CD14-positive monocyte (primary cell): ENCODE results near the gene LPXN. TPM values are rescaled to one million over a fixed set of nuclear protein-coding genes. Genes with fewer than 3 reads are reported as not detected.

ENCODE experiments used
- DNase-seq, 3 donors: peaks; one replicate each; pipeline ENCODE4 v3.0.0-alpha.2; 2011 to 2022
- H2AFZ ChIP-seq: 2 replicates; pipeline ENCODE4 v1.6.0; 2012; ENCODE audit warnings: mild to moderate bottlenecking, low read depth, low read length, inconsistent platforms; ENCODE audit not compliant: insufficient read depth, poor library complexity, severe bottlenecking
- H3K27ac ChIP-seq, 2 donors: 1 replicate in 1 of 2; 2 replicates in 1 of 2; pipeline ENCODE4 v1.5.1; 2012 to 2013; ENCODE audit warnings: low read length in 2 of 2, control low read depth in 1 of 2, inconsistent platforms in 1 of 2, low read depth in 1 of 2, mild to moderate bottlenecking in 1 of 2
- H3K27me3 ChIP-seq, 2 donors: one replicate each; pipeline versions ENCODE4 v1.6.0 to v1.6.1; 2011 to 2013; ENCODE audit warnings: low read length in 2 of 2; ENCODE audit not compliant: control insufficient read depth in 2 of 2, insufficient read depth in 2 of 2
- H3K36me3 ChIP-seq, 2 donors: replicated peaks in 1 of 2; 1 replicate in 1 of 2; 2 replicates in 1 of 2; pipeline versions ENCODE4 v1.5.1 to v1.6.1; 2012 to 2013; ENCODE audit warnings: low read length in 2 of 2, control low read depth in 1 of 2, inconsistent platforms in 1 of 2, mild to moderate bottlenecking in 1 of 2; ENCODE audit not compliant: insufficient read depth in 2 of 2, control insufficient read depth in 1 of 2
- H3K4me1 ChIP-seq, 2 donors: 1 replicate in 1 of 2; 2 replicates in 1 of 2; pipeline versions ENCODE4 v1.5.1 to v1.6.1; 2012 to 2013; ENCODE audit warnings: low read length in 2 of 2, control low read depth in 1 of 2, inconsistent platforms in 1 of 2, mild to moderate bottlenecking in 1 of 2, moderate library complexity in 1 of 2; ENCODE audit not compliant: insufficient read depth in 2 of 2, control insufficient read depth in 1 of 2
- H3K4me2 ChIP-seq: replicated peaks from 2 replicates; pipeline ENCODE3; 2012; ENCODE audit warnings: low read length, moderate library complexity, mild to moderate bottlenecking; ENCODE audit not compliant: poor library complexity, severe bottlenecking; ENCODE audit errors: extremely low read depth
- H3K4me3 ChIP-seq, 3 experiments: fragments of 200-600 bp in 1 of 3; sonication (generic) in 1 of 3; replicated peaks in 1 of 3; 1 replicate in 2 of 3; 2 replicates in 1 of 3; pipeline ENCODE4 v1.5.1; 2011 to 2013; ENCODE audit warnings: low read length in 3 of 3, mild to moderate bottlenecking in 3 of 3, control low read depth in 2 of 3, low read depth in 2 of 3, inconsistent platforms in 1 of 3, moderate library complexity in 1 of 3
- H3K79me2 ChIP-seq: 2 replicates; pipeline ENCODE4 v1.6.0; 2012; ENCODE audit warnings: mild to moderate bottlenecking, control low read depth, inconsistent platforms, low read length, moderate library complexity; ENCODE audit not compliant: insufficient read depth
- H3K9ac ChIP-seq: 2 replicates; pipeline ENCODE4 v1.6.0; 2017; ENCODE audit warnings: low read length, mild to moderate bottlenecking; ENCODE audit not compliant: insufficient read depth, poor library complexity, severe bottlenecking
- H3K9me3 ChIP-seq, 2 donors: replicated peaks in 1 of 2; 1 replicate in 1 of 2; 2 replicates in 1 of 2; pipeline versions ENCODE4 v1.5.1 to v1.6.1; 2012 to 2013; ENCODE audit warnings: low read length in 2 of 2, control low read depth in 1 of 2; ENCODE audit not compliant: control insufficient read depth in 1 of 2, insufficient read depth in 1 of 2
- H4K20me1 ChIP-seq: 2 replicates; pipeline ENCODE4 v1.6.0; 2012; ENCODE audit warnings: mild to moderate bottlenecking, low read length, control low read depth, moderate library complexity; ENCODE audit not compliant: insufficient read depth
- H3K27ac Mint-ChIP-seq, 7 donors: one replicate each; pipeline ENCODE4 v1.8.0; 2020; ENCODE audit warnings: mild to moderate bottlenecking in 7 of 7, mixed read lengths in 7 of 7, moderate library complexity in 6 of 7, inconsistent platforms in 2 of 7
- H3K27me3 Mint-ChIP-seq, 3 donors: one replicate each; pipeline ENCODE4 v1.8.0; 2021 to 2022; ENCODE audit warnings: low read depth in 3 of 3, mild to moderate bottlenecking in 3 of 3, mixed read lengths in 3 of 3, moderate library complexity in 3 of 3, inconsistent platforms in 1 of 3
- H3K36me3 Mint-ChIP-seq, 2 donors: one replicate each; pipeline ENCODE4 v1.8.0; 2020; ENCODE audit warnings: mixed read lengths in 2 of 2, inconsistent platforms in 1 of 2, mild to moderate bottlenecking in 1 of 2
- H3K4me1 Mint-ChIP-seq: one replicate; pipeline ENCODE4 v1.8.0; 2020; ENCODE audit warnings: mild to moderate bottlenecking, mixed read lengths
- H3K4me3 Mint-ChIP-seq, 2 donors: one replicate each; pipeline ENCODE4 v1.8.0; 2020; ENCODE audit warnings: mild to moderate bottlenecking in 2 of 2, mixed read lengths in 2 of 2, moderate library complexity in 1 of 2
- H3K9me3 Mint-ChIP-seq, 7 donors: one replicate each; pipeline ENCODE4 v1.8.0; 2020 to 2022; ENCODE audit warnings: mixed read lengths in 7 of 7, mild to moderate bottlenecking in 6 of 7, moderate library complexity in 6 of 7, inconsistent platforms in 2 of 7
- WGBS: methylation state at CpG from one replicate; pipeline ENCODE4 v1.1.5; 2013; ENCODE audit warnings: missing lambda C conversion rate; ENCODE audit not compliant: insufficient coverage; 5-methylcytosine and 5-hydroxymethylcytosine counted together
- intact Hi-C, 2 donors: fragments of 100-400 bp; cut with micrococcal nuclease; formaldehyde crosslinking; loops; one replicate each; pipeline versions ENCODE4 v1.15.0 to v1.15.1; 2023
- polyA plus RNA-seq, 3 donors: library from polyadenylated mRNA; depleted of rRNA in 1 of 3; unstranded in 2 of 3; stranded (reverse) in 1 of 3; fragments of 300-500 nt in 2 of 3; fragments of >200 nt in 1 of 3; fragmentation: Illumina TruSeq in 2 of 3; gene quantifications; 1 replicate in 2 of 3; 2 replicates in 1 of 3; pipeline ENCODE4 v1.2.3, GENCODE V29; 2012 to 2021
- TF ChIP-seq, protein P1 (sequence below): fragments of 200-600 bp; IDR thresholded peaks from one replicate; pipeline ENCODE4 v1.8.0; 2022; ENCODE audit warnings: antibody characterized with exemption, mild to moderate bottlenecking

LPXN gene
- polyA plus RNA-seq, 3 donors: 81.3 to 133 (median 101) TPM

DNA sequence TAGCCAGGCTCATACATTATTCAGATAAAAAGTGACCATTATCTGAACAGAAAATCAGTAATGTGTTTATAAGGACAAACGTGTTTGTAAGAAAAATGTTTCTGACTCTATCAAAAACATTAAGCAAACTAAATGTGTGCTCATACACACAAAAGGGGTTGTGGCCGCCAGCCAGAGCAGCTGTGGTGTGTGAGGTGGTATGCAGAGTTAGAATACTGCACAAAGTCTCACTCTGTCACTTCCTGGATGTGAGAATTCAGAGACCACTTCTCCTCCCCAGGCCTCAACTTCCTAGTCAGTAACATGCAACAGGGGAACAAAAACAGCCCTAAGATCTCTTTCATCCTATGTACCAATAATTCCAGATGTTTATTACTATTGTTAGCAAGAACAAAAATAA lies 77.2 kb downstream of the LPXN start:
- Histone ChIP-seq H3K27ac (no peak overlapping the region), H3K79me2 (no peaks in the 10 kb centered on the region), H3K4me1 (peaks cover 5 to 10% of the 10 kb centered on the region in 2 donors), H3K27me3 (no peaks in the 10 kb centered on the region), H3K4me3 (no peak overlapping the region), H3K36me3 (no peaks in the 10 kb centered on the region), H4K20me1 (no peaks in the 10 kb centered on the region), H3K9me3 (no peaks in the 10 kb centered on the region), H3K4me2 (no peak overlapping the region), H3K9ac (no peak overlapping the region), H2AFZ (no peak overlapping the region)
- peaks cover 18% of the 10 kb centered on the region for H3K4me1 Mint-ChIP-seq
- H3K27me3 Mint-ChIP-seq: no peaks in the 10 kb centered on the region
- H3K27ac Mint-ChIP-seq: no peak overlapping the region
- no peaks in the 10 kb centered on the region for H3K9me3 Mint-ChIP-seq
- H3K4me3 Mint-ChIP-seq: no peak overlapping the region
- DNase-seq: no peak
- no peaks in the 10 kb centered on the region for H3K36me3 Mint-ChIP-seq
- TF ChIP-seq, protein P1, sequence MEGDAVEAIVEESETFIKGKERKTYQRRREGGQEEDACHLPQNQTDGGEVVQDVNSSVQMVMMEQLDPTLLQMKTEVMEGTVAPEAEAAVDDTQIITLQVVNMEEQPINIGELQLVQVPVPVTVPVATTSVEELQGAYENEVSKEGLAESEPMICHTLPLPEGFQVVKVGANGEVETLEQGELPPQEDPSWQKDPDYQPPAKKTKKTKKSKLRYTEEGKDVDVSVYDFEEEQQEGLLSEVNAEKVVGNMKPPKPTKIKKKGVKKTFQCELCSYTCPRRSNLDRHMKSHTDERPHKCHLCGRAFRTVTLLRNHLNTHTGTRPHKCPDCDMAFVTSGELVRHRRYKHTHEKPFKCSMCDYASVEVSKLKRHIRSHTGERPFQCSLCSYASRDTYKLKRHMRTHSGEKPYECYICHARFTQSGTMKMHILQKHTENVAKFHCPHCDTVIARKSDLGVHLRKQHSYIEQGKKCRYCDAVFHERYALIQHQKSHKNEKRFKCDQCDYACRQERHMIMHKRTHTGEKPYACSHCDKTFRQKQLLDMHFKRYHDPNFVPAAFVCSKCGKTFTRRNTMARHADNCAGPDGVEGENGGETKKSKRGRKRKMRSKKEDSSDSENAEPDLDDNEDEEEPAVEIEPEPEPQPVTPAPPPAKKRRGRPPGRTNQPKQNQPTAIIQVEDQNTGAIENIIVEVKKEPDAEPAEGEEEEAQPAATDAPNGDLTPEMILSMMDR: no peak
- no CpG with 5 or more reads among the region's 2 CpGs for WGBS
- intact Hi-C loops: no loop called here

DNA sequence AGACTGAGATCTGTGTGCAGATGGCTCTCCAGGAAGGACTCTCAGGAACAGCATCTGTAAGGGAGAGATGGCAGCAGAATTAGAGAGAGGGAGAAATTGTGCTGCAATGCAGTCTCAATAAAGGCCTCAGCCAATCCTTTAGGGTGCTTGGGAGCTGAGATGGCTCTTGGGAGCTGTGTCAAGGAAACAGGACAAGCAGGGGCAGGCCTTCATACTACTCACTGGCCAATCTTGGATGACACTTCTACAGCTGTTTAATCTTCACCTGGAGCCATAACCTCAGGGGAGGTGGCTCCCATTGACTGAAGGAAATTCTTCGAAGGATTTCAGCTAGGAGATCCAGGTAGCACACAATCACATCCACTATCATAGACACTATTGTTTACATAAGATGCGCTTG lies 77.7 kb downstream of the LPXN start:
- Histone ChIP-seq H4K20me1 (no peaks in the 10 kb centered on the region), H3K27me3 (no peaks in the 10 kb centered on the region), H3K4me3 (no peak overlapping the region), H3K9me3 (no peaks in the 10 kb centered on the region), H3K79me2 (no peaks in the 10 kb centered on the region), H3K9ac (no peak overlapping the region), H3K36me3 (no peaks in the 10 kb centered on the region), H2AFZ (no peak overlapping the region), H3K4me1 (peaks cover 5 to 10% of the 10 kb centered on the region in 2 donors), H3K4me2 (no peak overlapping the region), H3K27ac (no peak overlapping the region)
- DNase-seq: no peak
- intact Hi-C loops: no loop called here
- TF ChIP-seq, protein P1: no peak
- Mint-ChIP-seq H3K27me3 (no peaks in the 10 kb centered on the region), H3K9me3 (peaks cover 0 to 3% (median 0%) of the 10 kb centered on the region in 7 donors), H3K4me1 (peaks cover 18% of the 10 kb centered on the region), H3K4me3 (no peak overlapping the region), H3K27ac (peak overlapping the region in 1 of 7 donors; percentile 54), H3K36me3 (no peaks in the 10 kb centered on the region)
- WGBS: no CpG with 5 or more reads among the region's 2 CpGs
